G401.6 (cell line): Measurements from ENCODE around the gene LRRC4C.

Experiments
- FAIRE-seq: peaks from 2 replicates; lab custom pipeline; 2012; peaks lifted over from hg19 to GRCh38; lab: Jason Lieb, UNC

The LRRC4C gene

DNA sequence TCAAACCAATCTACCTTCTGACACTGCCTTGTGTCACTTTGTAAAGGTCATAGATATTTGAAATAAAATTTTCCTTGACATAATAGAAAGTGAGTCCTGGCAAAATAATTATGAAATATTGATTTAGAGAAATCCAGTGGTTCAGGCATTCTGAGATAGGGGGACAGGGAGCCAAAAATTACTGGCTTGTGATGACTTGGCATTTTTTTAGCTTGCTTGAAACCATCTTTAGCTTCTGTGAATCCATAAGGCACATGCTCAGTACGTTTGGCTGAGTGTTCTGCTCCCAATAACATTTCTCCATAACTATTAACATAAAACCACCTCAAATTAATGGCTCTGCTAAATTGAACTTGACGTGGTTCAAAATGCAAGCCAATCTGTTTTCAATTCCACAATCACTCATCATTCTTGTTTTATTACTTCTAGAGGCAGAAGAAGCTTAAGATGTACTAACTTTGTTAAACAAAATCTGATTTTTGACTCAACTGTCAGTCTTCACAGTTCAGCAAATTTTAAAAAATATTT is 209.0 kb downstream of the LRRC4C start:
- no peak for FAIRE-seq

DNA sequence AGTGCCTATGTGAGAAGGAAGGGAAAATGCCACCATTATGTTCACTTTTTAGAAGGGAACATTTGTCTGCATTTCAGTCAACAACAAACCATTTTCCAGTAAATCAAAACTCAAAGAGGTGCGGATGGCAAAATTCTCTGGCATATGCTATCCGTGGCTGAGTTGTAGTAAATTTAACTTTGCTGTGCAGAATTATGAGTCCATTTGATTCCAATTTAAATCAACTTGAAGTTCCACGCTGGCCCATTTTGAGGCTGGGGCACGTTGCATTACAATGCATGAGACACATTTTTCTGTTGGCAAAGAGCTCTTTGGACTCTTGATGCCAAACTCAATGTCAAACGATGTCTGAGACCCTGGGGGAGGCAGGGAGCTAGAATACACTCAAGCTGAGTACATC is 211.8 kb downstream of the LRRC4C start:
- no peak for FAIRE-seq

DNA sequence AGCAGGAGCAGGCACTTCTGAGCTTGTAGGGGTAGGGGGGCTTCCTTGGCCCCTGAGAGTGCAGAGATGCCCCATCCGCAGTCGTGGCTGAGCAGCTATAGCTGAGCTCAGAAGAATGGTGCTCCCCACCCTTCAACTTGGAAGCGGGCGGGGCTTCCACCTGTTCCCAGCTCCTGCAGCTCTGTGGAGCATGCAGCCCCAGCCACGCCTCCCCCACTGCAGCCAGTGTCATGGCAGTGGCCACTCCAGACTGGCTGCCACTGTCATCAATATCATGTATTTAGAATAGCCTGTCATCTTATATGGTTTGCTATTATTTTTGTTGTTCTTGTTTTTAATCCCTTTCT is 213.1 kb downstream of the LRRC4C start:
- no peak for FAIRE-seq

DNA sequence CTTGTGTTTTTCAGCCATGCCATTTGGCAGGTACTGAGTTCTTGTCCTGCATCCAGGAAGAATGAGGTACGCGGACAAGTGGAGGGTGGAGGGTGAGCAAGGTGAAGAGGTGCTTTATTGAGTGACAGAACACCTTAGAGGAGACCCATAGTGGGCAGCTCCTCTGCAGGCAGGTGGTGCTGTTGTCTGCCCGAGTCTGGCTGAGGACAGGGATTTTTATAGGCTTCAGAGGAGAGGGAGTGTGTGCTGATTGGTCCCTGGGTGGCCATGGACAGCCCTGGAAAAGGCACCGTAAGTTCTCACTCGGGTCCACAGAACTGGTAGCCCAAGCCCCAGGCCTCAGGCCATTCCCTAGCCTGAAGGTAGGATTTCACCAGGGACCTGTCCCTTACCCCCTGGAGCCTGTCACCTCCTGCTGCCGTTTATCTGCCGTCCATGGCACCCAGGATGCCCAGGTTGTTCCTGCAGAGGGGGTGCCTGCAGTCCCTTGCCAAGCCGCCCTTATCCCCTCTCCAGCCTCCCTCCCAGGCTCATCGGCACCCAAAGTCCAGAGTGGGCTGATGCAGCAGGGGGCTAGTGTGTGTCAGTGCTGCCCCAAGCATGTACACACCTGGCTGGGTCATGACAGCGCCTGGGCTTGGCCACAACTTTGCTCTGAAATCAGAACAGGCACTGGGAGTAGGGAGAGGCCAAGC is 213.6 kb downstream of the LRRC4C start:
- no peak for FAIRE-seq

DNA sequence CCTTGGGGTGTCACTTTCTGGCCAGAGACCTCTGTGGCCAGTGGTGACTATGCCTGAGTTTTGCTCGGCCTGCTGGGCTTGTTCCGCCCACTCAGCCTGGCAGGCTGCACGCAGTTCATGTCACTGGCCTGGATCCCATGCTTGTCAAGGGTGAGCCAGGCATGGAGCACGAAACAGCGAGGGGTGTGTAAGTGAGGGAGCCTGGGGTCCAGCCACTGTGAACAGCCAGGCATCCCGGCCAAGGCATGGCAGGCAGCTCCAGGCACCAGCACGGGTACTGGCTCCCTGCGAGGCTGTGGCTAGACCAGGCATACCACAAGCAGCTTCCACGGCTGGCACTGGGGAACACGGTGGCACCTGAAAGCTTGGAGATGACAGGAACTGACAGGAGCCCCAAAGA is 214.3 kb downstream of the LRRC4C start:
- FAIRE-seq = no peak

DNA sequence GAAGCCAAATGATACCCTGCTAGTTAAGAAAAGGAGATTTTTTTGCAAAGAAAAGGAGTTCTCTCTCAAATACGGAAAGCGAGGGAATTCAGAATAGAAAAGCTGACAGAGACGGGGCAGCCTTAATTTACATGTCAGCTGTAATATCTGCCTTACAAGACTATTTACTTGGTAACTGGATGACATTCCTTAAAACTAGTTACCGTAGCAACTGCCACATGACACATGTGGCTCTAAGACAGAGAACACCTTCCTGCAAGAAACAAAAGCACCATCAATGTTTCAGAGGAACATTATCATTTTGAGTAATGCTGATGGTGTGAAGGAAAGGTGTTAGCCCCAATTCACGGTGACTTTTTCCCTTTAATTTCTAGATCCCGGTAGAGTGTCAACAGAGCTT is 222.1 kb downstream of the LRRC4C start:
- no peak for FAIRE-seq

DNA sequence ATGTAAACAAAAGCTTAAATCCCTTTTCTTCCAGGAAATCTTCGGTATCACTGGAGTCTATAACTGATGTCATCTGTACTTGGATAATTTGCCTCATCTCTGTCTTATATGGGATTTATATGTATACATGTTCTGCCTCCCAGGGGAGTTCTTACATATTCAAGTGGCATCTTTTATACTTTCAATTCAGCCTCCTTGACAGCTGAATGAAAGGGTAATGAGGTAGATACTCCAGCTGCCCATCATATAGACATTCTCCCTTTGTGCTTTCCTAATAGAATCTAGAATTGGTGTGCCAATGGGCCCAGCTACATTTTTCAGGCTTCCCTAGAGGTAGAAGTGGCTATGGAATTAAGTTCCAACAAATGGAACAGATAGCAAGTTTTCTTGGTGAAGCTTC is 223.8 kb downstream of the LRRC4C start:
- FAIRE-seq = no peak

DNA sequence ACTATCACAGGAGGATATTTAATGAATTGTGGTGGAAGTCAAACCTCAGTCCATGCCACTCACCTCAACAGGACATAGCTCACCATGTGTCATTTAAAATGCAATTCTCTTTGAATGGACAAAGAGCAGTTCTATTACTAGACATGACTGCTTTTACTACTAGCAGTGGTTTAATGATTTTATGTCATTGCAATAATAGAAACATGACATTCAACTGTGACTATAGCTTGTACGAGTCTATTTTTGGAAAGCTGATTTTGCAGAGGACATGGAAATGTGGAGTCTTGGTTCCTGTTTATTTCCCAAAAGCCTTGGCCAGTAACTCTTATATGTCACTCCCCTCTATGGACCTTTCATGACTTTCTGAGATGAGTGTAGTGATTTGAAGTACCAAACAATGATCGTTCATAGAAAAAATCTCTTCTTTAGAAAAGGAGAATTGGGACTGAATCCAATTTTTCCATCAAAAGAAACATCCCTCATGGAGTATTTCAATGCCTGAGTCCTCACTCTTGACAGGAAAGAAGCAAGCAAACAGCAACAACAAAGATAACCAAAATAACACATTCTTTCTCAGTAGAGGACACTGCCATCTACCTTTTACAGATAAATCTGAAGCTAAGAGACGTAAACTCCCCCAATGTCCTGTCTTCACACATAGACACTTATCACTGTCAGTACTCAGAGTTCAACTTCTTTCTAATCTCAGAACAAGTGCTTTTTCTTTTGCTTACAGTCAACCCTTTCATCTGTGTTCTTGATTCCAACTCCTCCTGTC is 233.4 kb downstream of the LRRC4C start:
- FAIRE-seq = no peak

DNA sequence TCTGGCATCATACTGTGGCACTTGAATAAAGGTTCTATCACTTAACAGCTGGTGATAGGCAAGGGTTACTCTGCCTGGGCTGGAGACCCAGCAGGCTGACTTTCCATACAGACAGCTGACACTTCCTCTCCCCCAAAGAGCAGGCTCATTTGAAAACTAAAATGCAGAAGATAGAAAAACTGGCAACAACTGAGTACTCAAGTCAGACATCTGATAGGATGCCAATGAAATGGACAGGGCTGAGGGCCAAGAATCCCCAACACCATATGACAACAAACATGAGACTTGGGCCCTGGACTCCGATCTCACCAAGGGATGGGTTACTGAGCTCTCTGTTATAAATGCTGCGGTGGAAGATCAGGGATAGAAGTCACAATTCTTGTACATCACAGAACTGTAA is 237.2 kb downstream of the LRRC4C start:
- no peak for FAIRE-seq

DNA sequence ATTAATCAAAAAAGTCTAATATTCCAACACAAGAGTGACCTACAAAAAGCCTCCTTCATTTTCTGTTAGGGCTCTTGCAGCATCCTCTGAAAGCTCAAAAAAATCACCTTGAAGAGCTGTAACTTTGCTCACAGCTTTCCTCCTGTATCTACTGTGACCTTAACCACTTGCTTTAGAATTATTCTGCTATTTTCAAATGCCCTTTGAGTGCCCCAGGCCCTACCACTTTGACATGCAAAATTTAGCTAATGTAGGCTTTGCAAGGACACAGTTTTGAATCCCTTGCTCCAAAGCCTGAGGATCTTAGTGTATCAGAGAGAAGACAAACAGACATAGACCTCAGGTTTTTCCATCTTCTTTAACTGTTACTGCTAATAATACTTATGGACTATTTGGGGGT is 253.1 kb downstream of the LRRC4C start:
- no peak for FAIRE-seq

DNA sequence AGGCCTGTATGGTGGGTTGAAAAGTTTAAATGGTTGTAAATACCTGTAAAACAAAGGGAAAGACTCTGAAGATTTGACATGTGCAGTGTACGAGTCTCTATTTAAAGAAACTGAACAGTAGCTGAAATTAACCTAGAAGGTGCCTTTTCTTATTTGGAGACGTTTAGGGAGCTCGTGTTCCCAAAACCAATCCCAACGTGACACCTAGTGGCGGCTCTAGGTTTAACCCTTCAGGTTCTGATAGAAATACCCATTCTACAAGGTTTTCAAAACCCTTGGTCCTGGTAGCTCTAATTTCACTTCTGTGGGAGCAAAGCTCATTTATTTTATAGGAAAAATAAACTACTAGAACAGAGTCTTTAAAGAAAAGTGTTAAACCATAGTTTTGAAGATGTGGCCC is 258.3 kb downstream of the LRRC4C start:
- no peak for FAIRE-seq

DNA sequence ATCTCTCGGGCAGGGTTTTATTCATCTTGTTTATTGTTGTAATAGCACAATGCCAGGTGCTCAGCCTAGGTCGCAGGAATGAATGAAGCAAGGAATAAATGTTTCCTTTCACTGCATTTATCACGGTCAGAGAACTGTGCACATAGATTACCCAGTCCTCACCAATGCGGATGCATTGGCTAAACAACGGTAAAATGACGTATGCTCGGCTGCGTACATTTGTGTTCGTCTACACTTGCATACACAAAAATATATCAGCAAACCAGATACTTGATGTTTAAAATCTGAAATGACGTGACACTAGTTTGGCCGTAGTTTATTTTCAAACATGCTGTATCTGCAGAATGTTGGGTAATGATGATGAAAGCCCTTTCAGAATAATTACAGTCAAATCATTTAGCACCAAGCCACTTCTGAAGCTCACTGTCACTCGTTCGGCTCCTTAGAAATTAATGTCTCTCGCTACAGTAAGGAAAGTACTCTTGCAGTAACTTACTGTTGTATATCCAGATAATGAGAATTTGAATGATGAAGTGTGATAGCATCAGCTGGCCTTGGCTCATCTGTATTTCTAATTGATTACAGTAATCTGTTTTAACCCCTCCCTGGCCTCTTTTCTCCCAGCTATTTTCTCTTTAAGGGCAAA is 268.9 kb downstream of the LRRC4C start:
- no peak for FAIRE-seq

DNA sequence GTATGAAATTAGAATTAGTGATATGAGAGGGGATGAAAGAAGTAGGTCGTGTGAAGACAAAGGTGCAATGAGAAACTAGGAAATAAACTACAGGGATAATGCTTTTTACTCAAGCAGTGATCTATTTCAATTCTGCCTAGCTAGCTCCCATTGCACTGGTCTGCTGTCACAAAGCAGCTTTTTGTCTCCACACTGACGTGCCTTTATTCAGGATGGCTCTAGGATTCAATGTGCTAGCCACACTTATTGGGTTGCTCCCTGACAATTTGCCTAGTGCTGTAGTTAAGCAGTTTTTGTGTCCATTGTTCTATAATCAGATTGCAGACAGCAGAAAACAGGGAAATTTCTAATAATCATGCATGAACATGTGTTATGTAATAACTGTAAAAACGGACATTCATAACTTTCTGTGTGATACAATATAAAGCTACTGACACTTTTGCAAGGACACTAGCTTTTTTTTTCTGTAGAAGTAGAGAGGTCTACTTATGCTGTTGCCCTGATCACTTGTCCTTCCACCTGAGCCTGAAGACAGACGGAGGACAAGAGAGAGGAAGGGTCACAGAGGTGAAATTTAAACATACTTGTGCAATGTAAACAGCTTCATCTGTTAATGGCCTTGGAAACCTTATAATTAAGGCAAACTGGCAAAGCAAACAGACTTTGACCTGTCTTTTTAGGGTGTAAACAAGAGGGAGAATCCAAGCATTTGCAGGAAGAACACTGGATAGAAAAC is 269.6 kb downstream of the LRRC4C start:
- FAIRE-seq = no peak

DNA sequence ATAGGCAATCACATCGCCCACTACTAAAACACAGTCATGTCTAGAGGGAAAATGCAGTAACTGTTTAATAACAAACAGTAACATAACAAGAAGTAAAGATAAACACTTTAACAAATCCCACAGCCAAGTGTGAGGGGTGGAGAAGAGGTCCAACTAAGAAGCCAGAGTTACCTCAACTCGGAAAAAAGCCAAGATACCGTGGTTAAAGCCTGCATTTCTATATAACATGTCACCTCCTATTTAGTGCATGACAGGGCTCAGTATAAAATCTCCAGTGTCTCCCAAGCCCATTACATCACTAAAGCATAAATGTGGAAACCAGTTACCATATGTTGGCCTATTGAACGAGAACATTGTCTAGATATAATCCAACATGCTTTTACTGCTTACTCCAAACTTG is 281.7 kb downstream of the LRRC4C start:
- FAIRE-seq = no peak

DNA sequence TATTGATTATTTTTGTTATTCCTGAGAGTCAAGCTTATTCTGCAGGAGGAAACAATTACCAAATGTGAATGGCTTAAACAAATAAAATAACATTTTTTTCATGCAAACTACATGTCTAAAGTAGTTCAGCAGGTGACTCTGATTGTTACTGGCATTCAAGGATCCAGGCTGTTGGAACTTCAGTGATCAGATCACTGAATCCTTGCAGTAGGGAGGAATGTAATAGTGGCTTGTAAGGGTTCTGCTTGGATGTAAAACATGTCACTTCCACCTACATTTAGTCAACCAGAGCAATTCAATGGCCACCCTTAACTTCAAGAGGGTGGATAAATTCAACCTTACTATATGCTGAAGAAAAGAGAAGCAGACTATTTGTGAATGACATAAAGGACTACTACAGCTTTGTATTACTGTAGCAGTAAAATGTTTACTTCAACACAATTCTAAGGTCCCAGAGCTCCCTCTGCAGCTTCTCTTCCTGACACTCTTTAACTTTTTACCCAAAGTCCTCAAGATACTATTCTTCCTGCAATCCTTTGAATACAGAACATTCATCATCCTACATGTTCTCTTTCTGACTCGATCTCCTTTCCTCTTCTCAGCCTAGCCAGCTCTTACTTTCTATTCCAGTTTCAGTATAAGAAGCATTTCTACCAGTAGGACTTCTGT is 284.0 kb downstream of the LRRC4C start:
- FAIRE-seq = no peak

DNA sequence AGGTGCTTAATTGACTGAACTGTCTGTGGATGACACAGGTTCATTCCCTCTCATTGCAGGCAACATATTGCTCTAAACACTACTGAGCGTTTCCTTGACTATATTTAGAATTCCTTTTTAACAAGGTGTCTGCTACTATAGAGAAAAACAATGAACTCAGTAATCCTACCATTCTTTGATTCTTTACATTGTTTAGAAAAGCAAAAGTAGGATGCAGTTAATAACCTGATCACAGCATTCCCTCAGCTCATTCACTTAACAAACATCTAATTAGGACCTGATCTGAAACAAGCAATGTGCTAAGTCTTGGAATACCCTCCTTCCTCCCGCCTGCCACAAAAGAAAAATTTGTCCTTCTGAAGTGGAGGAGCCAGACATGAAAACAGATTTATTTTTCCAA is 313.1 kb downstream of the LRRC4C start:
- FAIRE-seq = no peak

DNA sequence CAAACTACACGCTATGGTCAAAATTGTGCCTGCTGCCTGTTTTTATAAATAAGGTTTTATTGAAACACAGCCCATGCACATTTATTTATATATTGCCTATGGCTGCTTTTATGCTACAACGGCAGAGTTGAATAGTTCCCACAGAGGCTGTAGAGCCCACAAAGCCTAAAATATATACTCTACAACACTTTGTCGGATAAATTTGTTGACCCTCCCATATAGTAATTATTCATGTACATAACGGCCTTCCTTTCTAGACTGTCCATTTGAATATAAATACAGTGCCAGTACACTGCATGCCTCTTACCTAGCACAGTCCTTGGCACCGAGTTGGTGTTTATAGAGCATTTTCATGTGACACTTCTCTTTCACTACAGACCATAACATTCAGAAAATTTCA is 314.0 kb downstream of the LRRC4C start:
- no peak for FAIRE-seq

DNA sequence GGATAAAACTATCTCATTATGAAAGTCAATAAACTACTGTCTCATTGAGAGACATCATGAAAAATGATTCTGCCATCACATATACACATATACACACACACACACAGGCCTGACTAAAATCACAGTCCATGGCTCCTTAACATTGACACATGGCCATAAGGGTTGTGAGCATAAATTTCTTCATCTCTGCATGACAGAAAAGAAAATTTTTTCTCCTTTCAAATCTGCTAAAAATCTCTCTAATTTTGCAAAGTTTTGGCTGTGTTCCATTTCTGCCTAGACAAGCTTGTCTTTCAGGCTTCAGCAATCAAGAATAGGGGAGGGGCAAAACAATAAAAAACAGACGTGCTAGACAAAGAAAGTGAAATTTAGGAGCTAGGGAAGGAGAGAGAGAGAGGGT is 324.5 kb downstream of the LRRC4C start:
- no peak for FAIRE-seq

DNA sequence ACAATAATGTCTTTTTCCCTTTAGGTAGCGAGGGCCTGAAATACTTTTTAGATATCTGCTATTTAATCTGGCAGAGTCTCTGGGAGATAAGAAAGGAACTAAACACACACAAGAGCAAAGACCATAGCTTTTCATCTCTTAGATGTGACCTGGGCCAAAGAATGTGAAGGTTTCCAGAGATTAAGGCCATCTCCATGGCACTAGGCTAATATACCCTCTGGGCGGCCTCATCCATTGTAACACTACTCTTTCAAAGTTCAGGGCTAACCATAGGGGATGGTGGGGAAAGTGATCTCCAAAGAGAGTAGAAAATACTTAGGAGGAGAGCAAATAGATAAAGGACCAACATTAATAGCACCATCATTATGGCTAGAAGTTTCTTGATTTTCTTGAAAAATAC is 326.4 kb downstream of the LRRC4C start:
- no peak for FAIRE-seq

DNA sequence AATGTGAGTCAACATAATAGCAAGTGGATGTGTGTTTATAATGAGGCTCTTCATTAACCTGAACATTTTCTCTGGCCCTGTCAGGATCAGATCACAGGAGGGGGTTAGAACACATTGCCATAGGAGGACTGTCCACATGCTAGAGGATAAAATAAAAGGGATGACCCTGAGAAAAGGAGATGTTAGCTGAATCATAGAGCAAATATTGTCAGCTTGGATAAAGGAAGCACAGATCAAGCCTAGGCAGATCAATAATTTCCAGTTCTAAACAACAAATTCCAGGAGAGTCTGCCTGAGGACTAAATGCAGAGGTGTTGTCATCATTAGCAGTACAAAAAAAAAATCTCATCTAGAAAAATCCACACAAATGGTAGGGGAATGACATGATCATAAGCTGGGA is 337.9 kb downstream of the LRRC4C start:
- no peak for FAIRE-seq

DNA sequence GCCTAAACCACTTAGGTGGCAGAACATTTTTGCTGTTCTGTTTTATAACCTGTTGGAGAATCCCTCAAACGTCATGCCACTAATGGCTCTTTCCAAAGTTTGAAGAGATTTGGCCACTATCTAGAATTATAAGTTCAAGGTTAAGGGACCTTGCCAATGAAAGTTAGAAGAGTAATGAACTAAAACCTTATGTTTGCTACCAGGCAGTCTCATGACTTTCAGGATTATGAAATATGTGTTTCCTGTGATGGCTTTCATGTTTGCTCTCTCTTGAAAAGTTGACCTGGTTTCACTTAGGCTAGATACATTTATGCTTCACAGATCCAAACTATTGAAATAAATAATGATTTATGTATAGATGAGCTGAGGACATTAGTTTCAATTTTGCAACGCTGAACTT is 340.0 kb downstream of the LRRC4C start:
- no peak for FAIRE-seq

DNA sequence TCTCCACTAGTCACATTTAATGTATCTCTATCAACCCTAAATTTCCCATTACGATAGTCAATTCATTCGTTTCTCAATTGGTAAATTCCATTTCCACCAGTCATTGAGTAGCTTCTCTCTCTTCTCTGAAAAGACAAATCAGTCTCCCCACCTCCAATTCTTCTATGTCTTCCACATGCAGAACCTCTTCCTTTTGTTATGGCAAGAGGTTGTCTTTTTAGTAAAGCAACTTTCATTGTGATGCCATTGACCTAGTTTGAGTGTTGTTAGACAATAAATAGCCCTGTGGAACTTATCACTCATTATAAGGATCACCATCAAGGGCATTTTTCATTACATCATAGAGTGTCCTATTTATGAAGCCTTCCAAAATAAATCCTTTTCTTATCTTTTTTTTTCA is 340.9 kb downstream of the LRRC4C start:
- FAIRE-seq = no peak
